ENCODE data around the gene KLHL11. TPM values are rescaled to one million over a fixed set of nuclear protein-coding genes. Genes with fewer than 3 reads are reported as not detected.

The KLHL11 gene
- total RNA-seq, 1 donor from 2014 or later, result 16.0 TPM

GRCh38 chr17:41824086-41824485 lies 41.1 kb downstream of the KLHL11 start:
- H3K27ac Mint-ChIP-seq (ENCODE audit: unreplicated experiment), result no peak overlapping the region
- peaks cover 6% of the 10 kb centered on the region for H3K36me3 Mint-ChIP-seq (ENCODE audit: unreplicated experiment)
- no peak for TF ChIP-seq CTCF (IDR thresholded peaks at IDR 0.05)
- no peaks in the 10 kb centered on the region for H3K27me3 Mint-ChIP-seq (ENCODE audit: unreplicated experiment)
- no peak overlapping the region for H3K4me3 Mint-ChIP-seq (ENCODE audit: unreplicated experiment)
- no peaks in the 10 kb centered on the region for H3K4me1 Mint-ChIP-seq (ENCODE audit: unreplicated experiment)
- no peak for DNase-seq (ENCODE audit: extremely low spot score, unreplicated experiment)
- H3K9me3 Mint-ChIP-seq (ENCODE audit: unreplicated experiment), result no peaks in the 10 kb centered on the region

GRCh38 chr17:41823580-41823979 lies 41.6 kb downstream of the KLHL11 start:
- Mint-ChIP-seq H3K36me3 (ENCODE audit: unreplicated experiment) (peaks cover 6% of the 10 kb centered on the region), H3K27me3 (ENCODE audit: unreplicated experiment) (no peaks in the 10 kb centered on the region), H3K27ac (ENCODE audit: unreplicated experiment) (no peak overlapping the region), H3K9me3 (ENCODE audit: unreplicated experiment) (no peaks in the 10 kb centered on the region), H3K4me3 (ENCODE audit: unreplicated experiment) (no peak overlapping the region), H3K4me1 (ENCODE audit: unreplicated experiment) (no peaks in the 10 kb centered on the region)
- no peak for TF ChIP-seq CTCF (IDR thresholded peaks at IDR 0.05)
- no peak for DNase-seq (ENCODE audit: extremely low spot score, unreplicated experiment)

GRCh38 chr17:41823141-41823524 lies 42.1 kb downstream of the KLHL11 start:
- DNase-seq (ENCODE audit: extremely low spot score, unreplicated experiment), result no peak
- peaks cover 10% of the 10 kb centered on the region for H3K36me3 Mint-ChIP-seq (ENCODE audit: unreplicated experiment)
- TF ChIP-seq CTCF (IDR thresholded peaks at IDR 0.05), result no peak
- H3K27ac Mint-ChIP-seq (ENCODE audit: unreplicated experiment), result no peak overlapping the region
- H3K4me1 Mint-ChIP-seq (ENCODE audit: unreplicated experiment), result no peaks in the 10 kb centered on the region
- H3K27me3 Mint-ChIP-seq (ENCODE audit: unreplicated experiment), result no peaks in the 10 kb centered on the region
- no peak overlapping the region for H3K4me3 Mint-ChIP-seq (ENCODE audit: unreplicated experiment)
- no peaks in the 10 kb centered on the region for H3K9me3 Mint-ChIP-seq (ENCODE audit: unreplicated experiment)

GRCh38 chr17:41822216-41823140 lies 42.7 kb downstream of the KLHL11 start:
- Mint-ChIP-seq H3K27me3 (ENCODE audit: unreplicated experiment) (no peaks in the 10 kb centered on the region), H3K27ac (ENCODE audit: unreplicated experiment) (peak overlapping the region; percentile 28), H3K36me3 (ENCODE audit: unreplicated experiment) (peaks cover 12% of the 10 kb centered on the region), H3K4me1 (ENCODE audit: unreplicated experiment) (no peaks in the 10 kb centered on the region), H3K9me3 (ENCODE audit: unreplicated experiment) (no peaks in the 10 kb centered on the region), H3K4me3 (ENCODE audit: unreplicated experiment) (no peak overlapping the region)
- DNase-seq (ENCODE audit: extremely low spot score, unreplicated experiment), result no peak
- TF ChIP-seq CTCF (IDR thresholded peaks at IDR 0.05), result no peak

- no peak for TF ChIP-seq CTCF (IDR thresholded peaks at IDR 0.05)
- no peaks in the 10 kb centered on the region for H3K9me3 Mint-ChIP-seq (ENCODE audit: unreplicated experiment)
- H3K36me3 Mint-ChIP-seq (ENCODE audit: unreplicated experiment), result peaks cover 15% of the 10 kb centered on the region
- H3K4me1 Mint-ChIP-seq (ENCODE audit: unreplicated experiment), result peaks cover 1% of the 10 kb centered on the region
- no peak for DNase-seq (ENCODE audit: extremely low spot score, unreplicated experiment)
- no peak overlapping the region for H3K27ac Mint-ChIP-seq (ENCODE audit: unreplicated experiment)
- H3K27me3 Mint-ChIP-seq (ENCODE audit: unreplicated experiment), result no peaks in the 10 kb centered on the region
- no peak overlapping the region for H3K4me3 Mint-ChIP-seq (ENCODE audit: unreplicated experiment)
These were observed 43.4 kb downstream of the KLHL11 start for GRCh38 chr17:41821776-41822175.

Data from osteocyte (in vitro differentiated cells).